Urinary bladder (tissue), 4 donors: ENCODE measurements around the gene KIF25. TPM values are rescaled to one million over a fixed set of nuclear protein-coding genes. Genes with fewer than 3 reads are reported as not detected.

ENCODE experiments used
- DNase-seq: peaks from one replicate; pipeline ENCODE4 v3.0.0-alpha.2; 2015; ENCODE audit errors: extremely low spot score
- H3K27ac ChIP-seq: one replicate; pipeline ENCODE4 v1.5.1; 2013; ENCODE audit warnings: low read depth, mild to moderate bottlenecking, moderate library complexity
- H3K36me3 ChIP-seq: one replicate; pipeline ENCODE4 v1.6.1; 2013; ENCODE audit warnings: mild to moderate bottlenecking, moderate library complexity; ENCODE audit not compliant: insufficient read depth
- H3K4me1 ChIP-seq: one replicate; pipeline ENCODE4 v1.6.1; 2013; ENCODE audit warnings: mild to moderate bottlenecking, moderate library complexity; ENCODE audit not compliant: insufficient read depth
- H3K4me3 ChIP-seq: one replicate; pipeline ENCODE4 v1.5.1; 2013; ENCODE audit warnings: low read depth, low read length
- WGBS: extraction: QIAGEN DNeasy Blood & Tissue Kit; methylation state at CpG from one replicate; pipeline ENCODE4 v1.1.7; 2013; 5-methylcytosine and 5-hydroxymethylcytosine counted together
- polyA plus RNA-seq: library from polyadenylated mRNA; stranded (reverse); fragments of 200-250 nt; gene quantifications from one replicate; pipeline ENCODE4 v1.2.3, GENCODE V29; 2013
- total RNA-seq: library from RNA; depleted of rRNA; stranded (reverse); fragments of >200 nt; gene quantifications from one replicate; pipeline ENCODE4 v1.2.3, GENCODE V29; 2014
- donor health status: healthy with polysubstance abuse.
- donor health status: healthy.

Gene KIF25
- total and polyA plus RNA-seq, 2 donors, result 0.53 TPM; not detected in 1

DNA sequence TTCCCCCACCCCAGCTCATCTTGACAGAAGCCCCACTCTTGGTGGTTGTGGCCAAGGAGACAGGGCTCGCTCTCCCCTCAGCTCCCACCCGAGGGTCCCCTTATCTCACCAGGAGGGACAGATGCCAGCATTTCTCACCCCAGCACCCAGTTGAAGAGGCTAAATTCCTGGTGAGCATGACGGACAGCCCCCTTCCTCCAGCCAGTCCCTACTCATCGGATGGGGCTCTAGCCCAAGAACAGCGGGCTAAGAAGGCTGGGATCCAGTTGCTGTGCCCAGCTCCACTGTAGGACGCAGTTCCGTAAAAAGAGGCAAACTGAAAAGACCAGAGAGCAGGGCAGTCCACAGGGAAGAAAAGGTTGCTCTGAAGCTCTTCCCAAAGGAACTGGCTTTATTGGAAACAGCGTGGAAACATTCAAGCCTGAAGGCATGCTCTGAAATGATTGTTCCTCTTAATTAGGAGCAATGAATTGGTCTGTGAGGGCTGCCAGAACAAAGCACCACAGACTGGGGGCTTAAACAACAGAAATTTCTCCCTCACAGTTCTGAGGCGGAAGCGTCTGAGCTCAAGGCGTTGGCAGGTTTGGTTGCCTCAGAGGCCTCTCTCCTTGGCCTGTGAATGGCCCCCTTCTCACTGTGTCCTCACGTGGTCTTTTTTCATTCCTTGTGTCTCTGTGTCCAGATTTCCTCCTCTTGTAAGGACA, 17.9 kb upstream of the KIF25 start:
- H3K4me3 ChIP-seq, result no peak overlapping the region
- H3K4me1 ChIP-seq, result no peaks in the 10 kb centered on the region
- no peaks in the 10 kb centered on the region for H3K36me3 ChIP-seq
- 90% methylated on average over 12 of the region's 12 CpGs for WGBS
- no peak overlapping the region for H3K27ac ChIP-seq
- DNase-seq, result no peak

DNA sequence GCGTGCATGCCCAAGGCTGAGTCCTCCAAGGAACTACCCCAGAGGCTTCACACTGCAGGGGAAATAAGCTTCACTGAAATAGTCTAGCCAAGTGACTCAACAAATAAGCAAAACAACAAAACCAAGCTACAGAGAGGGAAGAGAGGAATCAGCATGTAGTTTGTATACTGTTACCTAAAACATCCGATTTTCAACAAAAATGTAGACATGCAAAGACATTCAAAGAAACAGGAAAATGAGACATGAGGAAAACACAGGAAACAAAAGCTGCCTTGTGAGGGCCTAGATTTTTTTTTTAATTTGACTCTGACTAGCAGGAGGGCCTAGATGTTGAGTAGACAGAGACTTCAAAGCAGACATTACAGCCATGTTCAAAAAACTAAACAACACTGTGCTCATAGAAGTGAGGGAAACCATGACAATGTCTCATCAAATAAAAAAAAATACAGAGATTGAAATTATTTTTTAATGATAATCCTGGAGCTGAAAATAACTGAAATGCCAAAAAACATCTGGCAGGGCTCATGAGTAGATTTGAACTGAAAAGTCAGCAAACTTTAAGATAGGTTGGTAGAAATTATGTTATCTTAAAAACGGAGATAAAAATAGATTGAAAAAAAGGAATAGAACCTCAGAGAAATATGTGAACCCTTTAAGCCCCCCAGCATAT, 16.4 kb upstream of the KIF25 start:
- Histone ChIP-seq H3K4me3 (no peak overlapping the region), H3K4me1 (no peaks in the 10 kb centered on the region), H3K27ac (no peak overlapping the region), H3K36me3 (no peaks in the 10 kb centered on the region)
- no peak for DNase-seq
- 78% methylated on average over 3 of the region's 3 CpGs for WGBS

DNA sequence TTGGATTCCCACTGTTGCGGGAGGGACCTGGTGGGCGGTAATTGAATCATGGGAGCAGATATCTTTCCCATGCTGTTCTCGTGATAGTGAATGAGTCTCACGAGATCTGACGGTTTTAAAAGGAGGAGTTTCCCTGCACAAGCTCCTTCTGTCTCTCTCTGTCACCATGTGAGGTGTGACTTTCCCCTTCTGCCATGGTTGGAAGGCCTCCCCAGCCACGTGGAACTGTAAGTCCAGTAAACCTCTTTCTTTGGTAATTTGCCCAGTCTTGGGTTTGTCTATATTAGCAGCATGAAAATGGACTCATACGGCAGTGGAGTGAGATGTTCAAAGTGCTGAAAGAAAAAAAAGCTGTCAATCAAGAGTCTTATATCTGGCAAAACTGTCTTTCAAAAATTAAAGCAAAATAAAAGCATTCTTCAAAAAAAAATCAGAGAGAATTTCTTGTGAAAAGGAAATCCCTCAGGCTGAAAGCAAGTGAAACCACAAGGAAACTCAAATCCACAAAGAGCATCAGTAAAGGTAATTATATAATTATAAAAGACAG, 15.5 kb upstream of the KIF25 start:
- Histone ChIP-seq H3K36me3 (no peaks in the 10 kb centered on the region), H3K4me3 (no peak overlapping the region), H3K4me1 (no peaks in the 10 kb centered on the region), H3K27ac (no peak overlapping the region)
- WGBS, result 78% methylated on average over 7 of the region's 7 CpGs
- no peak for DNase-seq

DNA sequence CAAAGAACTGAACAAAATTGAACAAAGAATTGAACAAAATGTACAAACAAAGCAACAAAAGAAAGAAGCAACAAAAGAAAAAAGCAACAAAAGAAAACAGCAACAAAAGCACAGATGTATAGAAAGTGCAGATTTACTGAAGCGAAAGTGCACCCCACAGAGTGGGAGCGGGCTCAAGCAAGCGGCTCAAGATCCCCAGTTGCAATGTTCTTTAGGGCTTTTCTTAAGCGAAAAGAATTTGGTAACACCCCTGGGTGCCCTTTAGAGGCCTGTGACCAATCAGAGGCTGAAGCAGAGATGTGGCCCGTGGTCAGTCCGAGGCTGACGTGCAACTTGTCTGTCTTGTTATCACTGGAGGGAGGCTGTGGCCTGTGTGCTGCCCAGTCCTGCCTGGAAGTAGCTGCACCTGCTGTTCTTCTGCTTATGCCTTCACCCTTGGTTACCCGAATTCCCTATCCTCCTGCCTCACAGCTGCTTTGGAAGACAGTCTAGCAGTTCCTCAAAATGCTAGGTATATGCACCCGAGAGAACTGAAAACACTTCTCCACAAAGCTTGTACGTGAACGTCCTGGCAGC, 13.2 kb upstream of the KIF25 start:
- WGBS, result 95% methylated on average over 11 of the region's 11 CpGs
- DNase-seq, result no peak
- H3K4me1 ChIP-seq, result no peaks in the 10 kb centered on the region
- no peak overlapping the region for H3K27ac ChIP-seq
- H3K4me3 ChIP-seq, result no peak overlapping the region
- H3K36me3 ChIP-seq, result no peaks in the 10 kb centered on the region

DNA sequence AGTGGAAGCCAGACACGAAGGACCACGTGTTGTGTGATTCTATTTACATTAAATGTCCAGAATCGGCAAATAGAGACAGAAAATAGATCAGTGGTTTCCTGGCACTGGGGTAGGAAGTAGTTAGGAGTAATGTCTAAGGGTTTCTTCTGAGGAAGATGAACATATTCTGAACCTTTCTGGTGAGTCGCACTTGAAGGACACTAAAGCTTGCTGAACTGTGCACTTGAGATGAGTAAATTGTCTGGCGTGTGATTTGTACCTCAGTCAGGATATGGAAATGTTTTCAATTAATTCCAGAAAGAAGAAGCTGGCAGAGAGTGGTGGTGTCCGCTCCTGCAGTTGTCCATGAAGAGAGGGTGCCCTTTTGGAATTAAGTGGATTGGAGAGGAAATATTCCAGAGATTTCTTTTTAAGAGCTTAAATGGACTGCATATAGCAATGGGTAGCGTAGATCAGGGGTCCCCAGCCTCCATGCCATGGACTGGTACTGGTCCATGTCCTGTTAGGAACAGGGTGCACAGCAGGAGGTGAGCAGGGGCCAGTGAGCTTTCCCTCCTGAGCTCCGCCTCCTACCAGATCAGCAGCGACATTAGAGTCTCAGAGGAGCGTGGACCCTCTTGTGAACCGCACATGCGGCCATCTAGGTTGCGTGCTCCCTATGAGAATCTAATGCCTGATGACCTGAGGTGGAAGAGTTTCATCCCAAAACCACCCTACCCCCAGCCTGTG, 12.4 kb upstream of the KIF25 start:
- Histone ChIP-seq H3K36me3 (no peaks in the 10 kb centered on the region), H3K4me3 (no peak overlapping the region), H3K4me1 (no peaks in the 10 kb centered on the region), H3K27ac (no peak overlapping the region)
- no peak for DNase-seq
- 93% methylated on average over 13 of the region's 13 CpGs for WGBS

DNA sequence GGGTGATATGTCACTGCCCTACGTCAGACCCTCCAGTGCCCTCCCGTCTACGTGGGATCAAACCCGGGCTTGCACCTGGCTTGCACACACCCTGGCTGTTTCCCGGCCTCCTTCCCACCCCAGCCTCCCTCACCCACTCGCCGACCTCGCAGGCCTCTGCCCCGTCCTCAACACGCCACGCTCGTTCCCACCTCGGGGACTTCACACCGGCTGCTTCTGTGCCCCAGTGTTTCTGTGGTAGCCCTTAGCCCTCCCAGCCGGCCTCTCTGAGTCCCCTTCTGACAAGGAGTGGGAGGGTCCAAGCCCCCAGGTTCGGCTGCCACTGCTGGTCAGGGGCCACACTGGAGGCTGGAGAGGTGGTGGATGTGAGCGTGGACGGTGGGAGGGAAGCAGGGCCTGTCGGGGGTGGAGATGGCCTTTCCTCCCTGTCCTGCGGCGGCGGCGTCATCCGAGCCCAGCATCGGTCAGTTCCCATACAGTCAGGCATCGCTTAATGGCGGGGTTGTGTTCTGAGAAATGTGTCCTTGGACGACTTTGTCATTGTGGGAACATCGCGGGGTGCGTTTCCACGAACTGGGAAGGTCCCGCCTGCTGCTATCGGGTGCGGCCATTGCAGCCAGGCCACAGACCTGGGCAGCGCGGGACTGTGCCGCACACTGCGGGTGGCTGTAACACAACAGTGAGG, 11.4 kb upstream of the KIF25 start:
- Histone ChIP-seq H3K36me3 (no peaks in the 10 kb centered on the region), H3K27ac (no peak overlapping the region), H3K4me3 (no peak overlapping the region), H3K4me1 (no peaks in the 10 kb centered on the region)
- 96% methylated on average over 39 of the region's 39 CpGs for WGBS
- no peak for DNase-seq

DNA sequence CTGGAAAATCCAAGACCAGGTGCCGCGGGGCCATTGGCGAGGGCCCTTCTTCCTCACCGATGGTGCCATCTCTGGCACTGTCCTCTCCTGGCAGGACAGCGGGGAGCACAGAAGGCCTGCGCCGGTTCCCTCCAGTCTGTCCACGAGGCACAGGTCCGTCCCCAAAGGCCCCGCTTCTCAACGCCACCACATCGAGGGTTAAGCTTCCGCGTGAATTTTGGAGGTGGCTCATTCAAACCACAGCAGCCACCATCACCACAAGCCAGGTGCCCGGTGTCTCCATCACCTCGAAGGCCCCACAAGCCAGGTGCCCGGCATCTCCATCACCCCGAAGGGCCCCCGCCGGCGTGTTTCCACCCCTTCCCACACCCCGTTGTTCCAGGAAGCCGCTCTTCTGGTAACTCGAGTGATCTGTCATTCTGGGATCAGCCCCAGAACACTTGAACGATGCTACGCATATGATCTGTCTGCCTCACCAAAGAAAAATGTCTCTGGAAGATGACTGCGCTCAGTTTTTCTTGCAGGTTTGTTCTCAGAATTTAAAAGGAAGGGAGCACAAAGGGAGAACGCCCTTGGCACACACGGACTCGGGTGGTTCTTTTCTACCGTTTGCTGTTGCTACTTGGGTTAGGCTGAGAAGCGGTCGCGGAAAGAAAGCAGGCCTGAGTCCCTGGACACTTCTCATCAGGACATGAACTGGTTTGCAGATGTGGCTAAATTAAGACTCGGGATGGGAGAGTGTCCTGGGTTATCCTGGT, 9.9 kb upstream of the KIF25 start:
- H3K4me3 ChIP-seq, result no peak overlapping the region
- WGBS, result 94% methylated on average over 35 of the region's 35 CpGs
- DNase-seq, result no peak
- no peaks in the 10 kb centered on the region for H3K4me1 ChIP-seq
- no peak overlapping the region for H3K27ac ChIP-seq
- H3K36me3 ChIP-seq, result no peaks in the 10 kb centered on the region

DNA sequence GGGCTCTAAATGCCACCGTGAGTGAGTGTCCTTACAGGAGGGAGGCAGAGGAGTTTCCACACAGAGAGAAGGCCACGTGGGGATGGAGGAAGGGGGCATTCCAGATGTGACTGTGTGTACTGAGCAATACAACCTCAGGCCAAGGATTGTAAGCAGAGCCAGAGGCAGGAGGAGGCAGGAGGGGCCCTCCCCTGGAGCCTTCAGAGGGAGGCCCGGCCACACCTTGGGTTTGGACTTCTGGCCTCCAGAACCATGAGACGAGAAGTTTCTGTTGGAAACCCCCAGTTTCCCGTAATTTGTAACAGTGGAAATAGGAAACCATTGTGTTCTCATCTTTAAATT, 9.3 kb upstream of the KIF25 start:
- H3K4me1 ChIP-seq, result no peaks in the 10 kb centered on the region
- 86% methylated on average over 5 of the region's 5 CpGs for WGBS
- H3K36me3 ChIP-seq, result no peaks in the 10 kb centered on the region
- H3K4me3 ChIP-seq, result no peak overlapping the region
- no peak for DNase-seq
- no peak overlapping the region for H3K27ac ChIP-seq

DNA sequence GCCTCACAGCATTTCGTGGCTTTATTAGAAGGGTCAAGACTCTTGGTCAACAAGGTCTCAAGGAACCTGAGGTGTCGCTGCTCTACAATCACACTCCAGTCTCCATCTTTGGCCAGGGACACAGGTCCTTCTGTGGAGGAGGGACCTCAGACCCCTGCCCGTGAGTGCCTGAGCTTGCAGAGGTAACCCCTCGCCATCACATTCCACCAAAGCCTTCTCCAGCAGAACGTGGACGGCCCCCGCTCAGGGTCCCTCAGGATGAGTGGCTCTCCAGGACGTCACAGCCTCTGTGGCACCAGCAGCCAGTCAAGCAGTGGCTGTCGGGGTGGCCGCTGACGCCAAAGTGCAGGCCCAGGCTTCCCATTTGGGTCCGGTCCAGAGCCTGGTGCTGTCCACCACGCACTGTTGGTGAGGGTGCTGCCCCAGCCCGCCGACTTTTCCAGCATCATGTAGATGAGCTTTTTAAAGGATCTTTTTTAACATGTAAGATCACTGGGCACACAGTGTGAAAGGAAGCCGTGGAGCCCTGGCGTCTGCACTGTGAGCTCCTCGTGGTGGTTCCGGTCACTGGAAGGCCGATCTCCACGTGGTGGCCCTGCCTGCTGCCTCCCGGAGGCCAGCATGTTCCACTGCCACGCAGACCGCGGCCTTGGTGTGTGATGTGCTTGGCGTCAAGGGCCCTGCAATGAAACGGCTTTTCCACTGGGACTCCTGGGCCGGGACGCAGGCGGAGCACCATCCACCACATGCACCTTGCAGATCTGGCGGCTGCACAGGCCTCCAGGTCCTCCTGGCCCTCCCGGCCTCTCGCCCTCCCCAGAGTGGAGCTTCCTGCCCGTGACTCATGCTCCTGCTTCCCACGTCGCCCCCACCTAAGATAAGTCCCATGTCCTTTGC, 8.3 kb upstream of the KIF25 start:
- Histone ChIP-seq H3K4me1 (no peaks in the 10 kb centered on the region), H3K4me3 (no peak overlapping the region), H3K27ac (no peak overlapping the region), H3K36me3 (no peaks in the 10 kb centered on the region)
- no peak for DNase-seq
- 96% methylated on average over 36 of the region's 36 CpGs for WGBS

DNA sequence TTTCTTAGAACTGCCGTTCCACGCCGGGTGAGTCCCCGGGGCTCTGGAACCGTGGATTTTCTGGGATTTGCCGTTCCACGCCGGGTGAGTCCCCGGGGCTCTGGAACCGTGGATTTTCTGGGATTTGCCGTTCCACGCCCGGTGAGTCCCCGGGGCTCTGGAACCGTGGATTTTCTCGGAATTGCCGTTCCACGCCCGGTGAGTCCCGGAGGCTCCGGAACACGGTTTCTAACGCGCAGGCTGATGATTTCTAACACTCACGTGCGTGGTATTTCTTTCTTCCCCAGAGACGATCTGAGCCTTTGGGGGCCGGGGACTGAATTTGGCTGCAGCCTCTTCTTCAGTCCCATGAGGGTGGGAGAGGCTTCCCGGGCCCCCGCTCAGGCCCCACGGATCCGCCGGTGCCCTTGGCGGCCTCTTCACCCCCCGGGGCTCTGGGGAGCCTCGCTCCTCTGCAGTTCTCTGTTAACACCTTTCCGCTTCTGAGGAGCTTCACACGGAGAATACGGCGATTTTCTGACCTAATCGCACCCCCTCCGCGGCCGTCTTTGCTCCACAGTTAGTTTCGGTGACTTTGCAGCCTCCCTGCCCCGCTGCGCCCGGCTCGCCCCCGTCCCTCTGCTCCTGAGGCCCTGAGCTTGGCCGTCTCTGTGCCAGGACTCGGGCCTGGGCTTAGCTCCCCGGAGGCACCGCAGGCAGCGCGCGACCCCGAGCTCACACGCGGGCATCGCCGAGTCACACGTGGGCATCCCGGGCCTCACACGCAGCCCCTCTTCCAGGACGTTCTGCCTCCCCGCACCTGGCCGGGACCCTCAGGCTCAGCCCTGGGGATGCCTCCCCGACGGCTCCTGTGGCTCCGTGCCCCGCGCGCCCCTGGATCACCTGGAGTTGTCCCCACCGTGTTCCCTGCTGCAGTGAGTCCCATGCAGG, 7.2 kb upstream of the KIF25 start:
- WGBS, result 95% methylated on average over 75 of the region's 75 CpGs

DNA sequence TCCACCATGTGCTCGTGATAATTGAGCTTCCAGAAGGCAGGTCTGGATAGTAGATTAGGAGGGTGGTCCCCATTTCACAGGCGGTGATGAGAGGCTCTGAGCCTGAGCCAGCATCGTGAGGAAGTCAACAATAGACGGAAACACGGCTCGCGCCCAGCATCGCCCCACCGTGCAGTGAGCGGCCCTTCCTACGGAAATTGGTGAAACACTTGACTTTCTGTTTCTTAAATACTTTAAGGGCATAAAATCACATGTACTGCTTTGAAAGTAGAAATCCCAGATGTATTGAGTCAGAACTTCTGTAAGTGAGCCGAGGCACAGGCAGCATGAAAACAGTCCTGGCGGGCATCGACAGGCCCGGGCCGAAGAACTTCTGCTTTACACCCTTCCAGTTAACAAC, 4.3 kb upstream of the KIF25 start:
- Histone ChIP-seq H3K36me3 (no peaks in the 10 kb centered on the region), H3K27ac (no peak overlapping the region), H3K4me1 (no peaks in the 10 kb centered on the region), H3K4me3 (no peak overlapping the region)
- WGBS, result 86% methylated on average over 16 of the region's 16 CpGs
- DNase-seq, result no peak

More for the DNA sequence above, 7.2 kb upstream of the KIF25 start:
- Histone ChIP-seq H3K4me1 (no peaks in the 10 kb centered on the region), H3K27ac (no peak overlapping the region), H3K4me3 (no peak overlapping the region), H3K36me3 (no peaks in the 10 kb centered on the region)
- DNase-seq, result no peak
